HG03439 (cell line): ENCODE measurements around the gene MC4R.

ENCODE experiments used
- ATAC-seq: cut with Tn5 transposase; IDR thresholded peaks from one replicate; pipeline ENCODE4 v1.9.1; 2021; ENCODE audit warnings: mild to moderate bottlenecking, moderate library complexity; ENCODE audit not compliant: unreplicated experiment

MC4R gene

GRCh38 chr18:60329131-60329530, 43.4 kb downstream of the MC4R start:
- ATAC-seq = no peak

- ATAC-seq = no peak
These were observed 44.7 kb downstream of the MC4R start for GRCh38 chr18:60327880-60328279.

DNA sequence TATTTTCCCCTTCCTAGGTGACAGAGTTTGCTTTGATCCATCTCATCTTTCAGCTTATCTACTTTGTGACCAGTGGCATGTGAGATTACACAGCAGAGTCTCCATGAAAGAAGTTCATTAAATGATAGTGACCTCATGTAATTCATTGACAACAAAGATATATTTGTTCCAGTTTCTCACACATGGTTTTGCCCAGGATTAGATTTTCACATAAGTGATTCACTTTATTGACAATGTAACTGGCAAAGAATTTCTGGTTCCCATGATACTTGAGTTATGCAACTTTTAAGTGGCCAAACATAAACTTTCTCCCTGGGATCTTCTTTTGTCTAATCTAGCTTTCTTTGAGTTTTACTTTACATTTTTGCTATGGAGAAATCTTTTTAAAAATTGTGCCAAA, 50.0 kb downstream of the MC4R start:
- ATAC-seq = no peak
